GM12892 (cell line): ENCODE results near the gene RPS6KB1.
A peak's percentile ranks its signal among the peaks of the same experiment; 100 is the strongest.
"Not testable (repeated sequence)": the region's sequence is repeated elsewhere in the genome, so short reads cannot be mapped to it uniquely, and the experiment has no call there.

Source experiments
- DNase-seq: peaks from one replicate; pipeline ENCODE4 v3.0.0; 2011; ENCODE audit not compliant: insufficient read length
- FAIRE-seq: peaks from 2 replicates; lab custom pipeline; 2011; peaks lifted over from hg19 to GRCh38; lab: Jason Lieb, UNC
- POLR2A ChIP-seq: IDR thresholded peaks from 2 replicates; pipeline ENCODE4 v1.6.1; 2011; ENCODE audit warnings: low read depth, low read length, control low read depth
- POLR2AphosphoS5 ChIP-seq: IDR thresholded peaks from 2 replicates; pipeline ENCODE4 v1.6.1; 2011; ENCODE audit warnings: low read depth, low read length, control low read depth
- TAF1 ChIP-seq: IDR thresholded peaks from 2 replicates; pipeline ENCODE4 v1.6.1; 2011; ENCODE audit warnings: low read depth, mild to moderate bottlenecking, control low read depth, low read length, borderline replicate concordance

The RPS6KB1 gene

GRCh38 chr17:59964482-59965328, 71.8 kb downstream of the RPS6KB1 start, which contains the start of gene RNFT1:
Gene RNFT1, minus strand, starts transcription at chr17:59964740. Its CDS starts 77 bp downstream, at chr17:59964663.
- FAIRE-seq: peak; percentile 94
- peak; percentile 78 for DNase-seq
- peak; percentile 43; the same call in 1 of the 2 replicates for TF ChIP-seq POLR2AphosphoS5
- TF ChIP-seq POLR2A: peak; percentile 57; the same call in 1 of the 2 replicates
- no peak; the same call in 1 of the 2 replicates for TF ChIP-seq TAF1

- DNase-seq, FAIRE-seq: not testable (repeated sequence)
These were observed 78.8 kb downstream of the RPS6KB1 start for GRCh38 chr17:59971771-59972170.

GRCh38 chr17:59972778-59973177, 79.9 kb downstream of the RPS6KB1 start:
- FAIRE-seq: no peak
- DNase-seq: no peak
- TF ChIP-seq POLR2AphosphoS5 (no peak), POLR2A (no peak), TAF1 (no peak)

- not testable (repeated sequence) for DNase-seq, FAIRE-seq
These were observed 80.6 kb downstream of the RPS6KB1 start for GRCh38 chr17:59973483-59973882.

GRCh38 chr17:59975166-59975565, 82.2 kb downstream of the RPS6KB1 start:
- DNase-seq, FAIRE-seq: not testable (repeated sequence)

GRCh38 chr17:59996608-59997007, 103.7 kb downstream of the RPS6KB1 start:
- DNase-seq, FAIRE-seq: not testable (repeated sequence)
